HG03095 (cell line): Measurements from ENCODE around the gene MTHFS.

ENCODE experiments used
- ATAC-seq: cut with Tn5 transposase; IDR thresholded peaks from one replicate; pipeline ENCODE4 v1.9.1; 2021; ENCODE audit warnings: moderate library complexity; ENCODE audit not compliant: unreplicated experiment

The MTHFS gene

DNA sequence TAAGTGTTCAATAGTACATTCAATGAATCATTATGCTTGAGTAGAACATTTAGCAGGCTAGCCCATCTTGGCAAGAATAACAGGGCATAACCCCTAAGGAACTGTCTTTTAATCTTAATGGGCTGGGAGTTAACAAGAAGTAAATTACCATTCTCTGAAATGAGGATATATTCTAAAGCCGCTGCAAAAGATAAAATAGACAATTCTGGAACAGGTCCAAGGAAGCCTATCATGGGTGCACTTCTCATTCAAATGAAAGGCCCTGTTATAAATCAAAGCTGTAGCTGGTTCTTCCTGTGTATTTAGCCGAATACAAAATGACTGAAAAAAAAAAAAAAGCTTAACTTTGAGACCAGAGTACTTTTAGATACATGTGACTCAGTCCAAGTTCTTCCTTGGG, 15.6 kb downstream of the MTHFS start:
- ATAC-seq: no peak

DNA sequence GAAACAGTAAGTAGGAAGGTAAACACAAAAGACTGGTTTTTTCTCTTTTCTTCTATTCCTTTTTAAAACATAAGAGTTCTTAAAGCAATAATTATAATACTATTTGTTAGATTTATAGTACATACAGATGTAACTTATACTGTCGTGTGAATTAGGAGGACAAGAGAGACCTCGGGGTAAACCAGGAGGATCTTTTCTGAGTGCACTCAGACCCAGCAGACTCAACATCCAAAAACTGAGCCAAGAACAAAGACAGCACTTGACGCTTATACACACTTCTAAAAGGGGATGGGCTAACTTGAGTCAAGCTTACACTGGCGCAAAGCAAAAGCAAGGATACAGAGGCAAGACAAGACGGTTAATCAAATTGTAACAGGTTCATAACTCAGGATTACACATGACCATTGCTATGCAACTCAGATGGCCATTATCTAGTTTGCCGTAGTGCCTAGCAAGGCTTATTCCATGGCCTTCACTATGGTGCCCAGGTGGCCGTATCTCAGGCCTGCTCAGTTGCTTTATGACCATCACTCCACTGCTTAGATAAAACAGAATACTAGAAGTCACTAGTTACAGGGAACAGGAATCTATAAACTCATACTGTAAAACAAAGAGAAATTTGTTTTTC, 18.6 kb downstream of the MTHFS start:
- ATAC-seq: no peak

DNA sequence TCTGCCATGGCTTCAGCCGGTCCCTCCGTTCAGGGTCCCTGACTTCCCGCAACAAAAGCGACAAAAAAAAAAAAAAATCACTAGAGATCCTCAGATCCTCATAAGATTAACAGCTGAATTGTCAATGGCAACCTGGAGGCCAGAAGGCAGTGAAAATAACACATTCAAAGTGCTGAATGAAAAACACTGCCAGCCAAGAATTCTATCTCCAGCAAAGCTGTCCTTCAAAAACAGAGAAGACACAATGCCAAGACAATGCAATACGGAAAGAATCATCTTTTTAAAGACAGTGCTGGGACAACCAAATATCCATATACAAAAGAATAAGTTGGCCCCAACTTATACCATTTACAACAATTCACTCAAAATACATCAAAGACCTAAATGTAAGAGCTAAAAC, 21.6 kb downstream of the MTHFS start:
- ATAC-seq: no peak

DNA sequence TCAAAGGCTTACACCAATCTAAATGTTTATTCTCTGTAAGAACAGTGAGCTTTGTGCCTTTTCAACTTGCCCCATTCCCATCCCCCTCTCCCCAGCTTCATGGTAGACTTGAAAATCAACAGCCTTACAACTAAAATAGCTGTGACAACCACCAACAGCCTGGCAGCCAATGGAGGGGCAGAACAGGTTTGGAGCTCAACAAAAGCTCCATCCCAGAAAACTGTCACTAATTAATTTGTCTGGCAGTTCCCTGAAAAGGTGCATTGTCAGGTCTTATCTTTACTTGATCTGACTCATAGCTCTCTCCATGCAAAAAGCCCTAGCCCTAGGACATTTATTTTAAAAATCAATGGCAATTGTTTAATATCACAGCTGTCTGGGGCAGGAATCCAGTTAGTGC, 22.6 kb downstream of the MTHFS start:
- no peak for ATAC-seq

DNA sequence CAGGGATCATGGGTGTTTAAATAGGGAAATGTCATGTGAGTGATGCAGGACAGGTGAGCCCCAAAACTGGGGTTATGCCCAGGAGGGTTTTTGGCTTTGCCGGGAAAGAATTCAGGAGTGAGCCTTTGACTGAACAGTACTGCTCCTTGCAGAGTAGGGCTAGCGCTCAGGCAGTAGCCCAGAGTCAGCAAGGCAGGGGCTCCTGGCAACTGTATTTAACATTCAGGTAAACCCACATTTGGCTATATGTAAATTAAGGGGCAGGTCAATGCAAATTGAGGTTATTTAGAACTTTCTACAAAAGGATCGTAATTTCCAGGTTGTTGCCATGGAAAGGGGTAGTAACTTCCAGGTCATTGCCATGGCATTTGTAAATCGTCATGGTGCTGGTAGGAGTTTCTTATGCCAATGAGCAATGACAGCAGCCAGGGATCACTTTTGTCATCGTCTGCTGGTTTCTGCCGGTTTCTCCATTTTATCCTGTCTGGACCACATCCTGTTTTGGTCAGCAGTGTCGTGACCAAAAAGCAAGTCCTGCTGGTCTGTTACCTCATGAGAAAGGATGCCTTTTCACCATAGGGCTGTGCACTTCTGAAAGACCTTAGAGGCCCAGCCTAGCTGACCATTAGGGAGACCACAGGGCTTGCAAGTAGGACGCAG, 24.3 kb downstream of the MTHFS start:
- no peak for ATAC-seq

DNA sequence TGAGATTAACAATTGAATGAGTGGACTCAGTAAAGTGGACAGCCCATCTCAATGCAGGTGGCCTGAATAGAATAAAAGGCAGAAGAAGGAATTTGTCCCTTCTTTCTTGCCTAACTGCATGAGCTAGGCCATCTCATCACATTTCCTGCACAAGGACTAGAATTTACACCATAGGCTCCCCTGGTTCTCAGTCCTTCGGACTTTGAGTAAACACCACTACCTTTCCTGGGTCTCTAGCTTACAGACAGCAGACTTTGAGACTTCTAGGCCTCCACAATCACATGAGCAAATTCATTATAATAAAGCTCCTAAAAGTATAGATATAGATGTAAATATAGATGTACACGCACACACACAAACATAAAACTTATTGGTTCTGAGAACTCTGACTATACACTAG, 28.3 kb downstream of the MTHFS start:
- ATAC-seq: no peak

DNA sequence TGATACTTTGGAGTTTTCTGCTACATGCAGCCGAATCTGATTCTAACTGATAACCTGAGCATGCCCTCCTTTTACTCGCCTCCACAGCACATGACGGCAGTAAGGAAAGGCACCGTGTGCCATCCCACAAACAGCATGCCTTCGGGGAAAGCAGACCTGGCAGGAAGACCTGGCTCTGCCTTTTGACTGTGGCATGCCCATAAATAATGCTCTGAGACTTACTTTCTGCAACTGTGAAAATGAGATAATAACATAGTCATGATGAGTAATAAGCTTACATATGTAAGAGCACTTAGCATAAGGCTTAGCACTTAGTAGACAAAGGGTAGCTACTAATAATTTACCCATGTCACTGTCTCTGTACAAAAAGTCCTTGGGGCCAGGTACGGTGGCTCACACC, 32.9 kb downstream of the MTHFS start:
- no peak for ATAC-seq

DNA sequence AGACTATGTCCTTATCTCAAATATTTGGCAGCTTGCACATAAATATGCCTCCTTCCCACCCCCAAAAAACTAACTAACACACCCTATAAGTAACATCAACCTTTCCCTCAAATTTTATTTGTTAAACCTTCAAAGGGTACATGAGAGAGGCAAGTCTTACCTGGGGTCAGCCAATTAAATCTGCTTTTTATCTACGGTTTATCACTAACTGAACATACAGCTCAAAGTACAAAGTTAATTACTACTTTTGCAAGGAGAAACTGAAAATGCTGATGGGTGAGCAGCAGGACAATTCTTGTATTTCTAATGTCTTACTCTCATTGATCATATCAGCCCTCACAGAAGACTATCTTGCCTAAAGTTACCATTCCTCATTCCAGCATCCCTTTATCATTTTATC, 34.6 kb downstream of the MTHFS start:
- no peak for ATAC-seq

DNA sequence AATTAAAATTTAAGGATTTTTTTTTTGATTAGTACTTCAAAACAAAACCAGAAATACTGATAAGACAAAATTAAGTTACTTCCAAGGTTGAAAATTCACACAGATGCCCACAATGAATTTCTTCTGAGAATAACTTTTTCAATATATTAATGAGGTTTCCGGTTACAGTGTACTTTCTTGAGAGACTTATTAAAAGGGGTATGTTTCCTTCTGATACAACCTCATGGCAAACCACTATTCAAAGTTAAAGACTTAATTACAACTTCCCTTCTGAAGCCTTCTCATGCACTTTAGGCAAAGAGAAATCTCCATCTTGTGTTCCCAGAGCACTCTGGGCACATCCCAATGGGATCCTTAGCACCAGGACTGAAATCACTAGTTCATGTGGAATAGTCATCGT, 36.2 kb downstream of the MTHFS start:
- no peak for ATAC-seq

DNA sequence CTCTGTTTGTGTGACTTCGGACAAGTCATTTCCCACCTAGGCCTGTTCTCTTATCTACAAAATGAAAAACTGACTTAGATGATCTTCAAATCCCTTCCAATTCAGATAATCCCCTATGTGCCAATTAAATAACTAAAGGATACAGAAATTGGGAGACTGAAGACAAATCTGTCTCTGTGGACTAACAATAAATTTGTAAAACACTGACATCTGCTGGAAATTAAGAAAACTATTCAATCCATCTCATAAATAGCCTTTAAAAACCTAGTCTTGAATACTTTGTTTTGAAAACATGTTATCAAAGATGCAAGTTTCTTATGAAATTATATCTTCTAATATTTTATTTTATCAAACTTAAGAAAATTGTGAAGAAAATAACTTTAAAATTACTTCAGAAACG, 38.3 kb downstream of the MTHFS start:
- ATAC-seq: no peak

DNA sequence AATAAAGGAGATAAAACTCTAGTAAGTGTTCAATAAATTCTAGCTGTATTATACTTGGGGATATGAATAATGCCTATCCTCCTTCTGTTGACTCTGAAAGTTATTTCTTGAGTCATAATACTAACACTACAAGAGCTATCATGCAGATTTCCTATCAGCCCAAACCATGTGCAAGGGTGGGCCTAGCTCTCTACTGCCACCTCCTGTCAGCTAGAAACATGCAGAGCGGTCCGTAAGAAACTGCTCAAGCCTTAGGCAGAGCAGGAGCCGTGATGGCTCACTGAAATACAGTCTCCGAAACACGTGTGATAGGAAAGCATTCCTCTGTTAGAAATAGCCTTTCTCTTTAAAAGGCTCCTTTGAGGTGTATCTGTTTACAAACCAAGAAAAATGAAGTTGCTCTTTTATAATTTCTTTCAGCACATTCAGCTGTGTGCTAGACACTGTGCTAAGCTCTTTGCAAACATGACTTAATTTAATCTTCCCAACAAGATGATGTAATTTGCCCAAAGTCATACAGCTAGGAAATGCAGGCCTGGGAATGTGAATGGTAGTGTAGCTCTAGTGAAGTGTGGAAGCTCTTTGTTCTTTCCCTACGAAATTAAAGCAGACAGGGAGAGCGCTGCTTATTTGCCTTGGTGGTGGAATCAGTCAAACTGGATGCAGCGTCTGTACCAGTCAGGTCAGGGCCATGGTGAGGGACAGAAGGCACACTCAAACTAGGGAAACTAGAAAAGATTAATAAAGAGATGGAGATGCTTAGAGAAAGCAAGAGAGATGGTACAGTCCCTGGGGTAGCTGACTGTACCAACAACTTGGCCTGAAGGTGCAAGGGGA, 43.1 kb downstream of the MTHFS start:
- peak; percentile 83 for ATAC-seq

DNA sequence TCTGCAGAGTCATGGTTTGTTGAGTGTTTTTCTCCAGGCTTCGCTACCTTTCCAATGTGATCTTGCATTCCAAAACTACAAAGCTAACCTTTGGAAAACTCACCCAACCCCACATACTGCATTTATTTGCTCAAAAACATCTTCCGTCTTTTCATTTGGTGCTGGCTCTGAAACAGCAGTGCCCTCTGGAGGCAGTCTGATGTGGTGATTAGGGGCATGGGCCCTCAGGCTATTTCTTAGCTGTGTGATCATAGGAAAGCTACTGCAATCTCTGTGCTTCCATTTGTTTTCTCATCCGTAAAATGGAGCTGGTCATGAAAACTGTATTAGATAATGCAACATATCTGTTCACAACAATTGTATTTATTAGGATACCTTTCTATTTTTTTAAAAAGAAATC, 47.0 kb downstream of the MTHFS start:
- no peak for ATAC-seq

DNA sequence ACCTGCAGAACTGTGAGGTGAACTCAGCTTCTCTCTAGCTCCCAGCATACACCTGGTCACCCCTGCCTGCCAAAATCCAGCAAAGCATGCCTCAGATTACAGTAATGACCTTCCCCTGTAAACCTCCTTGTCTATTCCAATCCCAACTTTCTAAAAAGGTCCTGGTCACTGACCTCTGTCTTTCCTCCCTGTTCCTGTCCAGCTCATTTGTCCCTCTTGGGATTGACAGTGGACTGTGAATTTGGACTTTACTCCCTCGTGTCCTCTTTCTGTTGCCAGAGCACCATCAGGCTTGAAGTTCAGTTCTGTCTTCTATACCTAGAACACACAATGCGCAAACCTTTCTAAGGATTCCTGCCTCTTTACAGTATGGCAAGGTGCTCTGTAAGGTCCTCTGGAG, 50.3 kb downstream of the MTHFS start:
- no peak for ATAC-seq

DNA sequence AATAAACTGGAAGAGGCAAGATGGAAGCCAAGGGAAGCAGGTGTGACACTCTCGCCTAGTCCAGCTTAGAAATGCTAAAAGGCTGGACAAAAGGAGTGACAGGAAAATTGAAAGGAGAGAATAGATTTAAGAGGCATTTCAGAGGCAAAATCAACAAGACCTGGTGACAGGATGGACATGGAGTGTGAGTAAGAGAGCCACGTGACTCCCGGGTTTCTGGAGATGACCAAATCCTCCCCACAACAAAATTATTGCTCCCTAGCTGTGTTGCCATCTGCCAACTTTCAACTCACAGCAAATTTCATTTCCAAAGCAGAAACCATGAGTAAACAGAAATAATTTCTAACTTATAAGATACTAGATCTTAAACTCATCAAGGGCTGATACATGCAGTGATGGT, 52.6 kb downstream of the MTHFS start:
- ATAC-seq: no peak

DNA sequence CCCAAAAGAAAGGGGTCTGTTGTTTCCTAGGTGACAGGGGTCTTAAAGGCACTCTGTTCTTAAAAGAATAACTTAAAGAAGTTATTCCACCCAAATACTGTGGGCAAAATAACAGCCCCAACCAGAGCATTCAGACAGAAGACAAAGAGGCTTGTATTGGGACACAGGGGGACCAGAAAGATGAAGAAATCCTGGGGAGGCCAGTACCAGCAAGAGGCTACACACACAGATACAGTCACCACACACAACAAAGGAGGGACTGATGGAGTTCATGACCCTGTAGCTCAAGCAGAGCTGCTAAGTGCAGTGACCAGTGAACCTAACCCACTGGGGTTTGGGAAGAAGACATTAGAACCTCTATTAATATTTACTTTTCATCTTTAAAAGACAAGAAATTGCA, 59.0 kb downstream of the MTHFS start:
- ATAC-seq: no peak

DNA sequence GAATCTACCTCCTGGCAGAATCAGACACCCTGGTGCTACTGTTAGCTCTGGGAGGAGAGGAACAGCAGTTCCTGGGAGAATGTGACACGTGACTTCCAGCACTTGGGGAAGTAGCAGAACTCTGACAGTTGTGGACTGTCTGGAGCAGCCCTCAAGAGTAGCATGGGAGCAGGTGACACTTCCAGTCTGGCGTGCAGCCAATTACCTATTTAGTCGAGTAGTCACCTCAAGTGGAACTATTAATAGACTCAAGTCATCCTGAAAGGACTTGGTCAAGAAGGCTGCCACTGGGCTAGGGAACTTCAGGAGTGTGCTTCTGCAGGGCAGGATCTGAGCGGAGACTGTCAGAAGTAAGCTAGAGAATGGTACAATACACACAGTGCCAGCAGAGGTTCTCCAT, 62.3 kb downstream of the MTHFS start:
- ATAC-seq: no peak

DNA sequence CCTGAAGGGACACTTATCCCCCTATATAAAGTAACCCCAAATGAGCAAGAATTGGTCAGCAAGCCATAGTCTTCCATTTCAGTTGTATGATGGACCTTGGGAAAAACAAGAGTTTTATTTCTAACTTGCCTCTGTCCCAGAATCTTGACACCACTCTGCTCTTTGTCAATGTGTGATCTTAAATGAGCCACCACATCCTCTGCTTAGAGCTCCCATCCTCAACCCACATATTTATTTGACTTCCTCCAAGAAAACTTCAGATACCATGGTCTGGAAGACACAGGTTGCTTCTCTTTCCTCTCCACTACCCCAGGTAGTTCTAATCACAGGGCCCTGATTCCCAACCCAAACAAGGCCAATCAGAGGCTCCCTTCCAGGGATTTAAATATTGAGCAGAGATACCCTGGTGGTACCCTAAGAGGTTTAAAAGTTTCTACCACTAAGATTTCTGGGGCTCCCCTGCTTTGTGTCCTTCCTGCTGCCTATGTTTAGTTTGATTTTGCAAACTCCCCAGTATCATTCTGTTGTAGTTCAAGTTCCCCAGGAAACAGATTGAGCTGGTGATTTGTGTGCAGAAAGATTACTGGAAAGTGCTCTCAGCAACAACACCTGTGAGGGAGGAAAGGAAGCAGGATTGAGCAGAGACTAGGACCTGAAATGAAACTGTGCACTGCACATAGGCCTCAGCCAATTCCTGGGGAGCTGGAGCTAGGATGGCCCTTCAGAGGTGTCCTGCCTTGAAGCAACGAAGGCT, 64.3 kb downstream of the MTHFS start:
- no peak for ATAC-seq

DNA sequence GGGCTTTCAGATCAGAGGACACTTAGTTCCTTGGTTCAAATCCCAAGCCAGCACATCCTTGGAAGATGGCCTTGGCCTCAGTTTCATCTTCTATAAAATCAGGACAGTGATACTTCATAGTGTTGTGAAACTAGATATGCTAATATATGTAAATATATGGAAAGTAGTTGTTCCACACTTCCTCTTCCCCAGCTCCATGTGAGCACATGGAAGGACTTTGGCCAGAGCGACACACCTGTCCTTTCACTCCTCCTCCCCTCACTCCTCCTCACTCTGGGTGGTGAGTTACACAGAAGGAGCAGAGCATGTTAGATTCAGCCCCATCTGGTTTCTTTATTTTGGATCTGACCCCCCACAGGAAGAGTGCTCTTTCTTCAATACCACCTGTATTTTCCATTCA, 65.2 kb downstream of the MTHFS start:
- ATAC-seq: no peak

DNA sequence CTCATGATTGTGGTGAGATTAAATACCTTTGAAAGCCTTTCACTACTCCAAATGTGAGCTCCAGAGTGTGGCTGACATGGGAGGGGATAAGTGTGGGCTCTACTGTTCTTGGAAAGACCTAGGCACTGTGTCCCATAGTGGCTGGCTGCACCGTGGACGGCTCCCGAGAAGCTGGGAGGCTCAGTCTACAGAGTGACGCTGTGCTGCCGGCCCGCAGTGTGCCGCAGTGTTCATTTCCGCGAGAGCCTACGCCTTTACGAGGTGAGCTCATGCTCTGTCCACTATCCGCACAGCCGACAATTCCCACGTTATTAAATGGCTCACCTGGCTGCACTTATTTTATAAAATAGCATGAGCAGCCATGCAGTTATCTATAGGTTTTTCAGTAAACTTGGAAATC, 66.9 kb downstream of the MTHFS start:
- ATAC-seq: no peak

DNA sequence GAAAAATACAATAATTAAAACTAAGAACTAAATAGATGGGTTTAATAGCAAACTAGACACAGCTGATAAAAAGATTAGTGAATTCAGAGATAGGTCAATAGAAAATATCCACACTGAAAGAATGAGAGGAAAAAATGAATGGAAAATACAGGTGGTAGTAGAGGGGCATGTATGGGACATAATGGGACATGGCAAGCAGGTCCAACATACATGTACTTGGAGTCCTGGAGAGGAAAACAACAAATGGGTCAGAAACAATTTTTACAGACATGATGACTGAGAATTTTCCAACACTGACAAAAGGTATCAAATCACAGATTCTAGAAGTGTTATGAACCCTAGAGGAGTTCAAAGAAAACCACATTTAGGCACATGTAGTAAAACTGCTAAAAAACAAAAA, 68.4 kb downstream of the MTHFS start:
- no peak for ATAC-seq

DNA sequence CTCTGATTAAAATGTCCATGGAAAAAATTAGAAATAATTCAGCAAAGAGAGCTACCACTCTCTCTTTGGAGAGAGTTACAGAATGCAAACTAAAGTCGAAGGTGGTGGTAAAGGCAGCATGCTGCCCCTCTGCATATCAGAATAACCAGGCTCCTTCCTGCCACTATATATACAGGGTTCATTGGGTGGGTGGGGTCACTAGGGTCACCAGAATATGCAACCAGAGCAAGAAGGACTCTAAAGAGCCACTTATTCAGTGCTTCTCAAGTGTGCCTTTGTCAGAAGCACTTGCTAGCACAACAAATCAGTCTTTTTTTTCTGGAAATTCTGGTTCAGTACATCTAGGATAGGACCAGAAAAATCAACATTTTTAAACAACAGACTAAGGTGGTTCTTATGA, 70.0 kb downstream of the MTHFS start:
- ATAC-seq: no peak
